GM12874 (cell line): Measurements from ENCODE around the gene TMBIM1.

Experiments used
- CTCF ChIP-seq: IDR thresholded peaks from 2 replicates; pipeline ENCODE4 v1.5.1; 2011; ENCODE audit warnings: low read depth, mild to moderate bottlenecking, control low read depth, low read length, moderate library complexity; ENCODE audit not compliant: insufficient read depth

TMBIM1 gene

GRCh38 chr2:218270721-218271486, 21.4 kb downstream of the TMBIM1 start:
- TF ChIP-seq CTCF: no peak

GRCh38 chr2:218269900-218270720, 22.2 kb downstream of the TMBIM1 start, which contains the start of the genes AAMP and PNKD:
Gene AAMP, minus strand, starts transcription at chr2:218270137. Its CDS starts 51 bp downstream, at chr2:218270086.
Gene PNKD, plus strand, starts transcription at chr2:218270519. Its CDS starts 17 bp downstream, at chr2:218270536.
- TF ChIP-seq CTCF: no peak

GRCh38 chr2:218267259-218267658, 25.0 kb downstream of the TMBIM1 start:
- no peak for TF ChIP-seq CTCF

- no peak for TF ChIP-seq CTCF
Measured at GRCh38 chr2:218266316-218266979, 25.9 kb downstream of the TMBIM1 start.

GRCh38 chr2:218265626-218266025, 26.7 kb downstream of the TMBIM1 start:
- TF ChIP-seq CTCF: no peak

- TF ChIP-seq CTCF: no peak
Measured at GRCh38 chr2:218264773-218265561, 27.3 kb downstream of the TMBIM1 start.
